GM19452 (cell line): Measurements from ENCODE around the gene INPP5E.

Experiments used
- ATAC-seq: cut with Tn5 transposase; IDR thresholded peaks from one replicate; pipeline ENCODE4 v1.9.1; 2021; ENCODE audit not compliant: unreplicated experiment

Gene INPP5E

DNA sequence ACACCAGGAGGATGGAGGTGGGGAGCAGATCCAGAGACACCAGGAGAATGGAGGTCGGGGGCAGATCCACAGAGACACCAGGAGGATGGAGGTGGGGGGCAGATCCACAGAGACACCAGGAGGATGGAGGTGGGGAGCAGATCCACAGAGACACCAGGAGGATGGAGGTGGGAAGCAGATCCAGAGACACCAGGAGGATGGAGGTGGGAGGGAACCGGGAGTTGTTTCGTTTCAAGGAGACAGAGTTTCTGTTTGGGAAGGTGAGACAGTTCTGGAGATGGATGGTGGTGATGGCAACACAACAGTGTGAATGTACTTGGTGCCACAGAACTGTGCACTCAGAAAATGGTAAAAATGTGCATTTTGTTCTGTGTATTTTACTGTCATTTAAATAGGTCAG lies 9.0 kb upstream of the INPP5E start:
- ATAC-seq: no peak

DNA sequence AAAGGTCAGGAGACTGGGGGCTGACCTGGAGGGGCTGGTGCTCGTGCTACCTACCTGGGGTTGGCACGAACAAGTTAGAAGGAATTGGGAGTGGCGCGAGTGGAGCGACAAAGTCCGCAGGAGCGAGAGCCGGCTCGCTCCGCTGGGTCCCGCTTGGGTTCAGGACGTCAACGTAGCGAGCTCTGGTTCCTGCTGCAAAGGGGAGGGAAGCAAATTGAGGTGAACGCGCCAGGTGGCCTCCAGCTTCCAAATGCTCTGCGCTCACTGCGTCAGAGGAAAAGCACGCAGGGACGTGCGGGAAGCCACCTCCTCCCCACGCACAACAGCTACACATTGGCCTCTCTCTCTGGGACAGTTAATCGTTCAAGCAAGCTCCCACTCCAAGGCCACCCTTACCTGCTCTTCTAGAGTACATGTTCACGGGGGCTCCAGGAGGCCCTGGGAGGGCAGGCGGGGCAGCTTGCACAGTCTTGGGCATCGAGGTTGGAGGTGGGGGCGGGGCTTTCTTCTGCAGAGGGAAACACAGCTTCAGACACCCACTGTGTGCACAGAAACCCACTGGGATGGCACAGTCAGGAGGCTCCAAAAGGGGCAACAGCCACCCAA lies 7.6 kb upstream of the INPP5E start:
- no peak for ATAC-seq

DNA sequence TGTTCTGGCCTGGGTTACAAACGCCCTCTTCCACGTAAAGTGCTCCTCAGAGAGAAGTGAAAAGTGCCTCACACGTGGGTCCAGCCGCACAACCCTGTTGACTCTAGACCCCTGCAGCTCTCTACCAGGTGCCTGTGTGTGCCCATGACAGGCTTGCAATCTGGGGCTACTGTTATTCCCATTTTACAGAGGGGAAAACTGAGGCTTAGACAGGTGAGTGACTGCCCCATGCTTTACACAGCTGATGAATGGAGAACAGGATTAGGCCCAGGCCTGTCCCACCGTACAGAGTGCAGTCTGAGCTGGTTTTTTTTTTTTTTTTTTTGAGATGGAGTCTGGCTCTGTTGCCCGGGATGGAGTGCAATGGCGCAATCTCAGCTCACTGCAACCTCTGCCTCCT lies 6.2 kb upstream of the INPP5E start:
- no peak for ATAC-seq

DNA sequence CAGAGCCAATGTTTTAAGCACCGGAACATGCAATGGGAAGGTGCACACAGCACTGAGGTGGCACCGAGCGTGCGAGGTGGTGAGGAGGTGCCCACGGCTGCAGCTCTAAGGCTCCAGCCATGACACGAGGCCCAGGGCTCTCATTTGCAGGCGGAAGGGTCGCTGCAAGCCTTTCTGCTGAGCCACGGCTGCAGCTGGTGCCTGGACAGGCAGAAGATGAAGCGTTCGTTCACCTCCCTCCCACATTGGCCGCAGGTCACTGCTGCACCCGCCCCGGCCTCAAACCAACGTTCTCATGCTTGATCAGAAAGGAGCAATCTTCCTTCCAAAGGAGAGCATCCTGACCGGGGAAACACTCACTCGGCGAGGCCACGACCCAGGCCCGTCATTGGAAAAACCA lies 4.5 kb upstream of the INPP5E start:
- no peak for ATAC-seq

DNA sequence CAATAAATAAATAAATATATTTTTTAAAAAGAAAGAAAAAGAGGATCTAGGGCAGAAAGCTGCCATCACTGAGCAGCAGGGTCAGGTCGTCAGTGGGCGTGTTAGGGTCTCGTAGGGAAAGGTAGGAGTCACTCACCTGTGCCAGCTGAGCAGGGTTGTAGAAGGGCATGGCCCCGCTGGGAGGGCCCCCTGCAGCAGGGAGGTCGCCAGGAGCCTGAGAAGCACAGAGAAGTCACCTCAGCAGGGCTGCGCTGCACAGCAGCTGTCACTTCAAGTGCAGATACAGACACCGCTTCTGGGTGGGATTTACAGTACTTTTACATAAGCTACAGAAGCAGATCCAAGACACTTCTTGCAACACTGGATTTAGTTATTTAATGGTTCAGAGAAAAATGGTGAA lies 4.0 kb upstream of the INPP5E start:
- ATAC-seq: no peak

DNA sequence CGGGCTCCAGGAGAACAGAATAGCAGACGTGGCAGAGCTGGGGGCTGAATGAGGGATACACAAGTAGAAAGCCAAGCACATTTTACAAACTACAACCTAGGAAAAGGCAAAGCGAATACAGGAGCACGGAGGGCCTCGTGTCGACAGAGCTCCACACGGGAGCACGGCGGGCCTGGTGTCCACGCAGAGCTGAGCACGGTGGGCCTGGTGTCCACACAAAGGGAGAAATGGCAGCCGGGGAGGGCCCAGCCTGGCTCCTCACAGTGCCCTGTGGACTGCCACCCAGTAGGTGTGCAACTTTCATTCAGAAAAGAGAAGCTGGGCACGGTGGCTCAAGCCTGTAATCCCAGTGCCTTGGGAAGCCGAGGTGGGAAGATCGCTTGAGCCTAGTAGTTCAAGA lies 3.4 kb upstream of the INPP5E start:
- no peak for ATAC-seq

DNA sequence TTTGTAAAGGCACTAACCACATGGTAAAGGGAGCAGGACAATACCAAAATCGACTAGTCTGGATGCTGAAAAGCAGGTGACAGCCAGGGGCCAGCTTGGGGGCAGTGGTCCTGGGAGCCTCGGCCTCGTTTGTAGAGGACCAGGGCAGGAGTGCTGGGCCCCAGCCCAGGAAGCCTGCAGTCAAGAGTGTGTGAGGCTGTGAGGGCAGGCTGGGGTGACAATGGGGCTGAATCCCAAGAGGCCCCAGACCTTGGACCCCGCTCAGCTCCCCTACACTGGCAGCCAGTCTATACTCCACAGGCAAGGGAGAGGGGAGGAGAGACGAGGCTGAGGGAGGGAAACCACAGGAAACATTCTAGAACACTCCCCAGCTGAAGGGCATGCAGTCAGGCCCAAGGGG lies 2.6 kb upstream of the INPP5E start:
- ATAC-seq: no peak

DNA sequence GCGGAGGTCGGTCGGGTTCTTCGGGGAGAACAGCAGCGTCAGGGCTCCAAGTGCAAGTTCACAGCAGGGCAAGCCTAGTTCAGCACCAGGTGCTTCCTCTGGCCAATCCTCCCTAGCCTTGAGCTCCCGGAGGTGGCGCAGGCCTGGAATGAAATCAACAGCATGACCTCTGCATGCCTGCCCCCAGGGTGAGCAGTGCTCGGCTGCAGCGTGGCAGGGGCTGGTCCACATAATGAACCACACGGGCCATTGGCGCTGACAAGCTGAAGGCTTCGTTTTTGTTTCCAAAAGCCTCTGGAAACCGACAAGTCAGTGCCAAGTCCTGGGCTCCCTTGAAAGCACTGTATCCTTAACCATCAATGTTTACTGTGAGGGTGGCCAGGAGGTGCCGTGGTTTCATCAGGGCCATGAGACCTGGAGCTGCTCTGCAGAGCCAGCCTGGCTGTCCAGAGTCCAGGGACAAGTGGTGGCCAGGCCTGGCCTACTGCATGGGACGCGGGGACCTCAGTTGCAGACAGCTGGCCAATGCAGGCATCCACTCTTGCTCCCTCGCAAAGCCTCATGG lies 2.1 kb upstream of the INPP5E start:
- no peak for ATAC-seq

DNA sequence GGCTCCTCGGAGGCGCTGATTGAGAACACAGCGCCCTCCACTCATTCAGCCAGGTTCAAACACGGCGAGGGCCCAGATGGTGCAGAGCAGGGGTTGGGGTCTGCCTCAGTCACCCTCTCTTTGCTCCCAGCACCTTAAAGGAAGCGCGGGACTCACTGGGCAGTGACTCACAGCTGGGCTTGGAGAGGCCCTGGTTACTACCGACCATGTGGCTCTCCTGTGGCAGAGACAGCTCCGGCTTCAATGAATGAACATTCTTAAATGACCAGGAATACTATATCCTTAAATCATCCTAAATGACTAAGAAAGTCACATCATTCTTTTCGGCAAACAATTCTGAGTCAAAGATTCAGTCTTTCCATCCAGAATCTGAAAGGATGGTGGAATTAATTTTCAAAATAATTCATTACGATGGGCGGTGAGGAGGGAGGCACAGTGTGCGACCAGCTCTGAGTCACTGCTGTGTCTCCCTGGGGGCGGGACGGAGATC lies 1.6 kb upstream of the INPP5E start:
- ATAC-seq: no peak

DNA sequence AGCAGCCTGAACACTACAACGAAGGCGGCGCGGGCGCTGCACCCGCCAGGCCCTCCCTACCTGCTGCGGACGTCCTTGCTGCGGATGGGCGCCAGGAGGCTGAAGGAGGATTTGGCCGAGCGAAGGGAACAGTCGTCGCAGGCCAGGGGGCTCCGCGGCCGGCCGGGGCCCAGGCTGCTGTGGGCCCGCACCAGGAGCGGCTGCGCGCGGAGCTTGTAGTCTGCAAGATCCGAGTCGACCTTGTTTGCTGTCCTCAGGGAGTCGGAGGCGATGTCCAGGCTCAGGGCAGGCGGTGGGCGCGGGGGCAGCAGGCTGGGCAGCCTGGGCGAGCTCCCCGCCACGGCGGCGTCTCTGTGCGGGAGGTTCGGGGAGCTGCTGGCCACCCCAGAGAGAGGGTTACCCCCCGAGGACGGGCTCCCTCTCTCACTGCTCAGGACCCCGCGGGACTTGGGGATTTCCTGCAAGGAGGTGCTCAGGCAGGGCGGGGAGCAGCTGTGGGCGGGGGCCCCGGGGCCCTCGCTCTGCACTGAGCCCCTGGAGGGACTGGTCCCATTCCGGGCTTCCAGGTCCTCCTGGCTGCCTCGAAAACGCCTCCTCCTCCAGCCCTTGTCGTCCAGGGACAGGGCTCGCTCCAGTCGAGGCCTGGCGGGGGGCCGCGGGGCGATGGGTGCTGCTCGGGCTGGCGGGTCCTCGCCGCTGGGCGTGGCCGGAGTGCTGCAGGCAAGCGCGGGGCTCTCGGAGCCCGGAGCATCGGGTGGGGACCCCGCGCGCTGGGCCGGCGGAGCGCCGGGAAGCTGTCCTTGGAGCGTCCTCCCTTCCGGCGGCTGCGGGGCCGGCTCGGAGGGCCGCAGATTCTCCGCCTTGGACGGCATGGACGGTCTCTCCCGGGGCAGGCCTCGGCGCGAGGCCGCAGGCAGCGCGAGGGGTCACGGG lies 831 bp downstream of the INPP5E start:
- ATAC-seq: peak; percentile 37

DNA sequence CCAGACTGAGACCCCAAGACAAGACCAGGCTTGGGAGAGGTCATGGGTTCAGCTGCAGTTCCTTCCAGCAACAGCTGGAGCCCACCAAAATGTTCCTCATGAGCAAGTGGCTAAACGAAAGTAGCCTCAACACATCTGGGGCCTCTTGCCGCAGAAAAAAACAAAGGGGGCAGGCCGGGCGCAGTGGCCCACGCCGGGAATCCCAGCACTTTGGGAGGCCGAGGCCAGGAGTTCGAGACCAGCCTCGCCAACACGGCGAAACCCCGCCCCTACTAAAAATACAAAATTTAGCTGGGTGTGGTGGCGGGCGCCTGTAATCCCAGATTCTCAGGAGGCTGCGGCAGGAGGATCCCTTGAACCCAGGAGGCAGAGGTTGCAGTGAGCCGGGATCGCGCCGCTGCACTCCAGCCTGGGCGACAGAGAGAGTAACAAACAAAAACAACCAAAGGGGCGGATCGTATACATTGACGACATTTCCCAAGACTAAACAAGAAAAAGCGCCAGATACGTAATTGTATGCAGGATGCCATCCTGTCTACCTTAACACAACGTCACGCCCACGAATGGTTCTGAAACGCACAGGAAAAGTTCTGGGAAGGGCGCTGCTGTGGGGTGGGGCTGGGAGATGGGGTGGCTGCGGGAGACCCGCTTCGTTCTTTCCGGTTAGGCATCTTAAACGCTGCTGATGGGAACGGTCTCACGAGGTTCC lies 1.7 kb downstream of the INPP5E start:
- peak; percentile 7 for ATAC-seq

DNA sequence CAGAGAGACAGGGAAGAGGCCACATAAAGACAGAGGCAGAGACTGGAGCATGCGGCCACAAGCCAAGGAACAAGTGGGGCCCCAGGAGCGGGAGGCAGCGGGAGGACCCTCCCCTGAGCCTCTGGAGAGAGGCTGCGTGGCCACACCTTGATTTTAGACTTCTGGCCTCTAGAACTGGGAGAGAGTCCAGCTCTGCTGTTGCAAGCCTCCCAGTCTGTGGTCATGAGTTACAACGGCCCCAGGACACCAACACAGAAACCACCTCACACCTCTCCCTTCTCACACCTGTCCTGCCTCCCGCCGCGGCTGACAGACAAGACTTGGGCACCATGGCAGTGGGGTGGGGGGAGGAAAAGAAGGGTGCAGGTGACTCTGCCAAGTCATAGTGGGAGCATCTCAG lies 2.2 kb downstream of the INPP5E start:
- ATAC-seq: no peak

DNA sequence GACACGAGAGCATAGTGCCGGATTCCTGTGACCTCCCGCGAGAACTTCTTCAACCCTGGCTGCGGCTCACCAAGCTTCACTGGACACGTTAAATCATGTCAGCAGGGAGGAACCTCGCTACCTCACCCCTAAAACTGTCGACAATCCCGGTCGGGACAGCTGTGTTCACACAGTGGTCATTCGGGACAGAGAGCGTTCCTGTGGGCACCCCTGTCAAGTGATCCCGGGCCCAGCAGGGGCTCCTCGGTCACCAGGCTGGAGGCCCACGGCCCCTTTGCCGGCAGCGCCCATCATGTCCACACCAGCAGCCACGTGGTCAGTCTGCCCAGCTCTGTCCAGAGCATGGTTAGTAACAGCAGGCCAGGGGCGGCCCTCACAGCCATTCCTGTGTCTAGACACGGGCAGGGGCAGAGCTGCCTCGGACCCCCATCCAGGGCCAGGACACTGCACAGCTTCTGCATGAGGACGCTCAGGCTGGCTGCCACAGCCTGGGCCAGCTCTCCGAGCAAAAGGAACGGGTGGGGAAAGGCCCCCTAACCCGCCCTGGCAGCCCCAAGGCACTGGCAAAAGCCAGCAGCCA lies 3.5 kb downstream of the INPP5E start:
- no peak for ATAC-seq

DNA sequence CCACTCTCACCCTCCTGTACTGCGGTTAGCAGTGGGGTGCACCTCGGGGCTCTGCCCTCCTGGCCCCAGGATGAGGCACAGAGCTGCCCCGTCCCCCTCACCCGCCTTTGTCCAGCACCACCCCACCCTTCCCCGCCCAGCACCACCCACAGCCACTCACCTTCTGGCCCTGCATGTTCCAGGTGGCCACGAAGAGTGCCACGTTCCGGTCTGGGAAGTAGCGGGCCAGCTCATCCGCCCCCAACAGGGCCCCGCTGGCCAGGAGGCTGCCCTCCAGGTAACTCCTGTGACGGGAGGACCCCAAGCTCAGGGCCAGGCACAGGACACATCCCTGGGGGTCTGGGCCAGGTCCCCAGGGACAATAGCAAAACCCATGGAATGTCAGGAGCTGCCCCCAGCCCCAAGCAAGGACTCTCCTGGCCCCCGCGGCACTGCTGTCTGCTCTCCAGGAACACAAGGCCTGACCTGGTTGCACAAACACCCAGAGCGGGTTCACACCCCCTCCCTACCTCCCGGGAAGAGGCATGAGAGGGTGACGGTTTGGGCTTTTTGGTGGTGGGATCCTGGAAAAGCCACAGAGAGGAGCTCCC lies 5.0 kb downstream of the INPP5E start:
- no peak for ATAC-seq

DNA sequence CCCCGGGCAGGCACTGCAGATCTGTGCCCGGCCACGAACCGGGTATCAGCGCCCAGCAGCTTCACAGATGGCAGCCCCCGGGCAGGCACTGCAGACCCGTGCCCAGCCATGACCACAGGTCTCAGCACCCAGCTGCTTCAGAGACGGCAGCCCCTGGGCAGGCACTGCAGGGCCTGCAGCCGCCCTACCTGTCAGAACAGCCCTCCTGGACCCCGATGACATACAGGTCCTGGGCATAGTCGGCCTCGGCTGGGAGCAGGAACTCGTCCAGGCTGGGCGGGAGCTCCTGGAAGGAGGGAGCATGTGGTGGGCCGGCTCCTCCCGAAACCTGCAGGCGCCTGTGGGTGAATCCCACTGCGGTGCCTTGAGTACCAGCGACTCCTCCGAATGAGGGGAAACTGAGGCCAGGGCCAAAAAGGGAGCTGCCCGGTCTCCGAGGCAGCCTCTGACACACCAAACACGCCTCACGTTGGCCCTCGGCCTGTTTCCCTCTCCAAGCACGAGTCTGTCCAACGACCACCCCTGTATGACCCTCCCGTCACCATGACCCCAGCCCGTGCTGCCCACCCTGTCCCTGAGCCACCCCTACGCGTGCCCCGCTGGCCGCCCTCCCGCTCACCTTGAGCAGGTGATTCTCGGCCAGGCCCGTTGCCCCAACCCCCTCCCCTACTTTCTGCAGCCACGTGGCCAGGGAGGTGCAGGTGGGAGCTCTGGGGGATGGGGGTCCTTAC lies 5.6 kb downstream of the INPP5E start:
- no peak for ATAC-seq

DNA sequence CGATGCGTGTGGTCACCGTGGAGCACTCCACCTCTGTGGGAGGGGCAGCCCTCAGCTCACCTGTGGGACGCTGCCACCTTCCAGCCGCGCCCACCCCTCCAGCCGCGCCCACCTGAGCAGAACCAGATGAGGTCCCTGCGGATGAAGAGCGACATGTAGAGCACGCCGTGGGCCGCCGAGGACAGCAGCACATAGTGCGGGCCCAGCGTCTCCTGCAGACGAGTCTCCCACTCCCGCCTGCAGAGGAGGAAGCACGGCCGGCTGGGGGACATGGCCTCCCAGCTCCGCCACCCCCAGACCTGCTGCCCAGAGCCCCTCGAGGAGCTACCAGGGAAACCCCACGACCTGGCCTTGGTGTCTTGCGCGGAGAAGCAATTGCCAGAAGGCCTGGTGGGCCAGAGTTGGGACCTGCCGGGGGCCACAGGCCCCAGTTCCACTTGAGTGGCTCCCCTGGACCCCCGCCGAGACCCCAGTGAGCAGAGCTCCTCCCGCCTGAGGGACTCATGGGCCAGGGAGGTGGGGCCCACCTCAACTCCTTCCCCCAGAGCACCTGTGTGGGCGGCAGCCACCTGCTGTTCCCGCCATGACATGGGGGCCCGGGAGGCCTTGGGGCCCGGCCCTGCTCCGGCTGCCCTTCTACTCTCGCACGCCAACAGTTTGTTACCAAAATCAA lies 6.5 kb downstream of the INPP5E start:
- no peak for ATAC-seq

DNA sequence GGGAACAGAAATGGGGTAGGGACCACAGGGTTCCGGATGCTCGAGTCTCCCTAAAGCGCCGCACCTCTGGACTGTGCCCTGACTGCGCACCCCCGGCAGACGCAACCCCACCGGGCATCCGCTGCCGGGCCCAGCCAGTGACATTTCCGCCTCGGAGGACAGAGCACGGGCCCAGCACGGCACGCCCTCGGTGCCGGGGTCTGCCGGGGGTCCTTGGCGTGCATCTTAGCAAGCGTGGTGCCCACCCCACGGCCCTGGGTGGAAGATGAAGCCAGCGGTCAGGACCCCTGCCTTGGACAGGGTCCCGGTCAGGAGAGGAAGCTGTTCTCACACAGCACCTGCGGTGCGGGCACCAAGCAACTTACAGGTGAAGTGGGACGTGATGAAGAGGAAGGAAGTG lies 7.1 kb downstream of the INPP5E start:
- ATAC-seq: no peak

DNA sequence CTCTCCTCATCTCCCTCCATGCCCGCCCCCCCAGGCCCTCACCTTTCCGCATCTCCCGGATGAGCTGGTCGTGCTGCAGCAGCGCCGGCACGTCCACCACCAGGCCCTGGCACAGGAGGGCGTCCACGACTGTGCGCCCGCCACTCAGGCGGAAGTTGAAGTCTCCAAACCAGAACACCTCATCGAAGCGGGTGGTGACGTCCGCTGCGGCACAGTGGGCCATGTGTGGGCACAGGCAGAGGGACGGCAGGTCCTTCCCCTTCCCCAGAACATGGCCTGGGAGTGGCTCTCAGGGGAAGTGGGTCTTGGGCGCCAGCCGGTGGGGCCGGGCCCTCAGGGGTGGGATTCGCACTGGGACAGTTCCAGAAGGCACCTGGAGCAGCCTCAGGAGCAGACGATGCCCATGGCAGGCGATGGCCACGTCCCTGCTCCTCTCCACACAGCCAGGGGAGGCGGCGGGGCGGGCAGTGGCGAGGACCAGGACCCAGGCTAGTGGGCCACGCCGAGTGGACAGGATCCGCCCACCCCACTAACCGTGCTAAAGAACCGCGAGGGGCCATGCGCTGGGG lies 7.8 kb downstream of the INPP5E start:
- ATAC-seq: no peak

DNA sequence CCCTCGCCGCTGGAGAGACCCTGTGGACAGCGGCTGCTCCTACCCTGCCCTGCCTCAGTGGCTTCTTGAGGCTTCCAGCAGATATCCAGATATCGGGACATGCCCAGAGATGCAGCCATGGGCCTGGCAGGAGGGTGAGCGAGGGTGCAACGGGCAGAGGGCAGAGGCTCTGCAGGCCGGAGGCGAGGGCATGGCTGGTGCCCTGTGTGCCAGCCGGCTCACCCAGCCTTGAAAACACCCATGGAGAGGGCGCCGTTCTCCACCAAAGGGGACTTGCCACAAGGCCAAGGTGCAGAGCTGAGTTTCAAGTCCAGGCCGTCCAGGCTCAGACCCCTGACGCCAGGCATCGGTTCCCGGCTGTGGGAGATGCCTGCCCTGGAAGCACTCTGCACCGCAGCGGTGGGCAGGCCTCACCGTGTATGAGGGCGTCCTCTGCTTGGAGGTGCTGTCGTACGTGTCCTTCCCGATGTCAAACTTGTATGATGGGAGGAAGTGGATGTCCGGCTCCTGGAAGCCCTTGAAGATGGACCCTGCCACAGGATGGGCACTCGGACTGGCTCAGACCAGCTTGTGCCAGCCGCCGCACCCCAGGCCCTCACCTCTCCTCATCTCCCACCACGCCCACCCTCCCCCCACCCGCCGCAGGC lies 8.9 kb downstream of the INPP5E start:
- ATAC-seq: no peak
